Ammon's horn (tissue), 1 donor: ENCODE results near the gene PLEKHH3.

ENCODE experiments used
- DNase-seq: peaks from one replicate; pipeline ENCODE4 v3.0.0-alpha.2; 2016; ENCODE audit warnings: low spot score

Gene PLEKHH3, protein sequence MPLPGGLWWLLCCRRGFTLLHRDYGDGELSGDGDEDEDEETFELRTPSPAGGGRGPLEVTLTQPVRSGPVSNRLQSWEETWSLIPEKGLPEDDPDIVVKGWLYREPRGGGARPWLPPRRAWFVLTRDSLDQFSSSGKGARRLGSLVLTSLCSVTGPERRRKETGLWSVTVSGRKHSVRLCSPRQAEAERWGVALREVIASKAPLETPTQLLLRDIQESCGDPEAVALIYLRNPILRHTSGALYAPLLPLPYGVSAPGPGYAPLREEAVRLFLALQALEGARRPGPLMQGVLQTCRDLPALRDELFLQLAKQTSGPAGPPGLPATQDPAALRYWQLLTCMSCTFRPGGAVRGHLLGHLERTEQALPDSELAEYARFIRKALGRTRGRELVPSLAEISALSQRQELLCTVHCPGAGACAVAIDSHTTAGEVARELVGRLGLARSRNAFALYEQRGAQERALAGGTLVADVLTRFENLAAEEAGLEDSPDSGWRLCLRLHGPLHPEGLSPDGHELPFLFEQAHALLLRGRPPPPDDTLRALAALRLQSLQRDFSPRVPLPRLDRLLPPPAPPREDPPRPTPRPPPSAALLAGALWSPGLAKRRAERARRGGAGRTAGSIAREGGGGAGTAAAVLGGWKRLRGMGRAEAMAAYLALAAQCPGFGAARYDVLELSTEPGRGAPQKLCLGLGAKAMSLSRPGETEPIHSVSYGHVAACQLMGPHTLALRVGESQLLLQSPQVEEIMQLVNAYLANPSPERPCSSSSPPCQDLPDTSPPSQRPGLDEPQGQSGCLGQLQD

DNA sequence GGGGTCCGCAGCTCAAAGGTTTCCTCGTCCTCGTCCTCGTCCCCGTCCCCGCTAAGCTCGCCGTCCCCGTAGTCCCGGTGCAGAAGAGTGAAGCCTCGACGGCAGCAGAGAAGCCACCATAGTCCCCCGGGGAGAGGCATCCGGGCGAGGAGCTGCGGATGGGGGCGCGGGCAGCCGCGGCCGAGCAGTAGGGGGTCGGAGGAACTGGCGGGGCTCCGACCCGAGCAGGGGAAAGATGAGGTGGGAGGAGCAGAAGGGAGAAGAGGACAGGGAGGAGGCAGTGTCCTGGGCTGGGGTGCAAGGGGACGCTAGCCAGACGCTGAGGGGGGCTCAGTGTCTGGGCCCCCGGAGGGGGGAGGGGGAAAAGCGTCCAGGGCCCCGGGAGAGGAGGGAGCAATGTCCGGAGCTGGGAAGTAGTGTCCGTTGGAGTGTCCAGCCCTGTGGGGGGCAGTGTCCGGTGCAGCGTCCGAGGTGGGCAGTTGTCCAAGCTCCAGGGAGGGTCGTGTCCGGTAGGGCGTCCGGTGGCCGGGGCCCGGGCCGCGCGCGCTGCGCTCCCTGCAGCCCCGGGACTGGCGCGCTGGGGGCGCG lies at the start of gene PLEKHH3:
TSS of gene PLEKHH3 (minus strand) at position 571 of the 588 bp plus-strand sequence. CDS start at position 140, 431 bp downstream.
- DNase-seq, result no peak

DNA sequence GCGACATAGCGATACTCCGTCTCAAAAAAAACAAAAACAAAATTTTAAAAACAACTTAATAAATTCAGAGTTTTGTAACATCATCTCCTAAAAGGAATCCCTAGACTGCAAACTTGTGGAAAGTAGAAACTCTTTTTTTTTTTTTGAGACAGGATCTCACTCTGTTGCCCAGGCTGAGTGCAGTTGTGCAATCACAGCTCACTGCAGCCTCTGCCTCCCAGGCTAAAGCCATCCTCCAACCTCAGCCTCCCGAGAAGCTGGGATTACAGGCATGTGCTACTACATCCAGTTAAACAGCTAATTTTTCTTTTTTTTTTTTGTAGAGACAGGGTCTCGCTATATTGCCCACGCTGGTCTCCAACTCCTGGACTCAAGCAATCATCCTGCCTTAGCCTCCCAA lies 48.3 kb upstream of the PLEKHH3 start:
- no peak for DNase-seq

DNA sequence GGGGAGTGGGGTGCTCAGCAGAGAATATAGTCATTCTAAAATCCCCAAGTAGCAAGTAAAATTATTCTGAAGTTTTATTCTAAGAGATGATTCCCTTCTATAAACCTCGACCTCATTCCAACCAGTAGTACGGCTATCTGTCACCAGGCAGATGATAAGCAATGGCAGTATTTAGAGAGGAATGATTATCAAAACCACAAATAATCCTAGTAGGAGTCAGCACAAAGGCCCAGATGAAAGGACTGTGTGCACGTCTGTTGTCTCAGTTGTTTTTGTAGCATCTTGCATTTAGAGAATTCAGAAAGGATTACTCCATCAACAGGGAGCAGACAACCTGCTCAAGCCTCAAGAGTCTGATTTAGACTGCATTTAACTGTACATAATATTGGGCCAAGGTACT lies 46.8 kb upstream of the PLEKHH3 start:
- no peak for DNase-seq

DNA sequence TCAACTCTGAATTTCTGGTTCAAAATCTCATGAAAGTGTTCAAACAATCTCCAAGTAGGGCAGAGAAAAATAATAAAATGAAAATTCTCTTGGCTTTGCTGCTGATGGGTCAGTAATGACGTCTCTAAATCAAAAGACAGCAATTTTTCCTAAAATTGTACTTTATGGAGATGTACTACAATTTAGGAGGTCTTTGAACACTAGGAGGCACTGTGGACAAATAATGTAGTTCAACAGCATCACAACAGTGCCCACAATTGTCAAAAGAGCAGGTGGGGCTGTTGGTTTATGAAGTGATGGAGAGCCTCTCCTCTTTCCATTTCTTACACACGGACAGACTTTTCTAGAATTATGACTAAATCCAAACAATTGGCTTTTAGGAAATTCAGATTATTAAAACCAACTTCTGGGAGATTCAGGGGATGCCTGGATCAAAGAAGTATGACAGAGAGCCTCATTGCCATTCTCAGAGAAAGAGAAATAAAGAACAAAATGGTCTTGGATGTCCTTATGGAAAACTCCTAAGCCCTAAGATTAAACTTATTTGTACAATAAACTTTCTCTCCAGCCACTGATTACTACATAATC lies 44.3 kb upstream of the PLEKHH3 start:
- DNase-seq, result peak; percentile 85

DNA sequence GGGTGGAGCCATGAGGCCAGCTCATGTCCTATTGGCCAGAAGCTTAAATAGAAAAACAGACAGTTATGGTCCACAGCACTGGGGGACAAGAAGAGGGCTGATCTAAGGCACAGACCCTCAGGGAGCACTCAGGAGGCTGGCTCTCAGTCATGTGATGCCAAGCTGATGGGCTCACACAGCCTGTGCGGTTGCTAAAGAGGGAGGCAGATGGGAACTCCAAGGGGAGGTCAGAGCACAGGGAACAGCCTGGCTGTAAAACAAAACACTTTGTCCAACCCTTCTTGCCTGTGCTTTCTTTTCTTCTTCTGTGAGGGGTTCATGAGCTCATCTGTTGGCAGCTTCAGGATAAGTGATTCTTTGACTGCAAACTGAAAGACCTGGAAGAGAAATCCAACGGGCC lies 32.8 kb upstream of the PLEKHH3 start:
- DNase-seq, result no peak

DNA sequence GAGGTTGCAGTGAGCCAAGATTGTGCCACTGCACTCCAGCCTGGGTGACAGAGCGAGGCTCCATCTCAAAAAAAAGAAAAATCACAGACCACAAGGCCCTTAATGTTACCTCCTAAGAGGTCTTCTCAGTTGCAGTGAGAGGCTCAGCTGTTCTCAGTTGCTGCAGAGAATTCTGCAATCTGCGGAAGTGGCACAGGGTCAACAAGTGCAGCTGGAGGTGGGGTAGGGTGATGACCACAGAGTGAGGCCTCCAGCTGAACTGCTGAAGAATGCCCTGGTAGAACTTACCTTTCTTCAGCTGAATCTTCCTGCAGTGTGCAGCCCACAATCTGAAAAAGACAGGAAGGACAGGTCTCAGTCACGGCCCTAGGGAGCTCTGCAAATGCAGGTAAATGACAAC lies 31.8 kb upstream of the PLEKHH3 start:
- no peak for DNase-seq

DNA sequence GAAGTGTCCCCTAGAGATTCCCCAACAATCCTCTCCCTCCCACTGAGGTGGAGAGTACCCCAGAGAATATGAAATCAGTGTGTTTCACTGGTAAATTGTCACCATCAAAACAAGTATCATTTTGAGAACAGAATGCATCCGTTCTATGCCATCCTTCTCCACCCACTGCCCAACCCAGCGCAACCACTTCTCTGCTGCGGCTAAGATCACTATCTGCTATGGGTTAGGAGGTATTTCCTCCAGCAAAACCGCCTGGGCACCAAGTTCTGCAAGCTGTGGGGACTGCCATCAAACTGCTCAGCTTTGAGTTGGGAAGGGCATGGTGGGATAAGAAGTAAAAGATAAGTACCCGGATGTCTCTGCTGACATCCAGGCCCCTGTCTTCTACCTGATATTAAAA lies 29.9 kb upstream of the PLEKHH3 start:
- no peak for DNase-seq

DNA sequence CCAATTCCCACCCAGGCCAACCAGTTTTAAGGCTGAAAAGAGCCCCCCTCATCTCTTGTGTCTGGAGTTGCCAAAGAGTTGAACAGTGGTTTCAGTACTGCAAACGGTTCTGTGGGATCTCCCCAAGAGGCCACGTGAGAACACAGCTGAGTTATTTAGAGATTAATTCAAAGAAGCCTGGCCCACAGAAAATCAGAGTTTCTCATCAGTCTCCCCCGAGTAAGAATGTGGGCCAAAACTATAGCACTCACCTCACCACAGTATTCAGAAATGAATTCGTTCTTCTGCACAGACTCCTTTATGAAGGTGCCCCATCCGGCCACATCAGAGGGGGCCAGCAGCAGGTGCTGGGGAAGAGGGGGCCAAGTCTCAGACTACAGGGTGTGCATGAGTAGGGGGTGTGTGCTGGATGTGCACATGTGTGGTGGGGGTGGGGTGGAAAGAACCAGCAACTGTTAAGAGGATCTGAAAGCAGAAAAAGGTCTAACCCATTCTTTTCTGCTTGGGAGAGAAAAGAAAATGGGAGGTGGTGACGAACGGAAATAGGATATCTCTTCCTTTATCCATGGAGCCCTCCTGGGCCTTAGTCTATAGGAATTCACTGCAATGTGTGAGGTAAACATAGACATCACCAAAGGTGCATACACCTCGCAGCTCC lies 28.2 kb upstream of the PLEKHH3 start:
- no peak for DNase-seq

DNA sequence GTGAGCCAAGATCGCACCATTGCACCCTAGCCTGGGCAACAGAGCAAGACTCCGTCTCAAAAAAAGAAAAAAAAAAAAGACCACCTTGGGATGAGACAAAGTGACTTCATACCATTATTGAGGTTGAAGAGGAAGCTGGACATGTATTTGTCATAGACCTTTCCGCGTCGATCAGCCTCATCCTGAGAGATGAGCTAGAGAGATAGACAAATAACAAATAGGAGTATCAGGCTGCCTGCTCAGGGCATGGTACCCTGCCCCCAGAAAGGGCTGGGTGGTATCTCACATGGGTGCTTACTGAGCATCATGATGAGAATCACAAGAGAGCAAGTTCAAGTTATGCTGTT lies 27.7 kb upstream of the PLEKHH3 start:
- no peak for DNase-seq

DNA sequence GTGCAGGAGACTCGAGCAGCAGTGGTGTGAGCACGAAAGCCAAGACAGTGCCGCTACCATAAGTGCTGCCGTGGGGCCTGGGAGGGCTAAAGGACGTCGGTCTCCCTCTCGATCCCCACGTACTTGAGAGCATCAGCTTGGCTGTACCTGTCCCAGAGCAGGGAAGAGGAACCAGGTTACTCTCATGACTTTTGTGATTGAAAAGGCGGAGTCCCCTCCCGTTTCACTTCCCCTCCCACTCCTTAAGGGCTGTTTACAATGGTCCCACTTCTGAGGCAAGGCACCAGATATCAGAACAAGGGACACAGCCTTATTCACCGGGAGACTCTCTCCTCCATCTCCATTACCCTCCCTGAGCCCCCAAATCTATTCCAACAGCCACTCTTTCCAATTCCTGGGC lies 25.7 kb upstream of the PLEKHH3 start:
- no peak for DNase-seq

DNA sequence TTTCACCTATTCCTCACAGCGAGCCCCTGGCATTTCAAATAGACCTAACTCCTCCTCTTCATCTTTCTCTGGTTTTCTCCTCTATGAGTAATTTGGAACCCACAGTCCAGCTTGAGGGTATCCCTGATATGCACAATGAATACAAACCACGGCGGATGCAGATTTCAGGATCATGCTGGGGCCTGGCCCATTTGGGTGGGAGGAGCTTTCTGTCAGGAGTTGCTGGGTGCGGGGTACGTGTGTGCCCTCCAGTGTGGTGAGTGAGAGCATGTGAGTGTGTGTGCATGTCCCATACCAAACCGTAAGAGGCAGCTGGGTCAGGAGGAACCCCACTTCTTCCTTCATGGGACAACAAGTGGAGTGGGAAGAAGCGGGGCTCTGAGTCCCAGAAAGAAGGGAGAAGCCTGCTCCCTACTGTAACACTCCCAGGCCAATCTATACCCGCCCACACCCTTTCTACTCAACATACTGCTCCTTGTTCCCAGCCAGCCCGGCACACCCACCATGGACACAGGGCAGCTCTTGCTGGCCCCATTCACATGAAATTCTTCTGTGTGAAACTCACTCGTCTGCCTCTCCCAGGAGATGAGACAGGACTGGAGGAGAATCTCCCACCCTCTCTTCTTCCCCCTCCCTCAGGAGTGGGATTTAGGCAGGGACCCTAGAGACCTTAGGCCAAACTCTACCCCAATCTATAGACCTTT lies 23.9 kb upstream of the PLEKHH3 start:
- DNase-seq, result no peak

DNA sequence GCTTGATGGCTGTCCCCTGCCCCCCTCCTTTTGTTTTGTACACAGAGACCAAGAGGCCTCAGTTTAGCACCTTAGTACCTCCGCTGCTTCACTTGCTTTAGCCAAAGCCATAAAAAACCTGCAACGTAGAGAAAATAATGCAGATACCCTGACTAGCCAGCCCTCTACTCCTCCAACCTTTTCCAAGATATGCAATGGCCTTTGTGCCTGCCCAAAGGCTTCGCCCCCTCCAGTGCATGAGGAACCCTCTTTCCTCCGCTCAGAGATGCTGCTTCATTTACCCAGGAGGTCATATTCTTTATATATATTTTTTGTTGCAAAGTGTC lies 22.6 kb upstream of the PLEKHH3 start:
- DNase-seq, result no peak

DNA sequence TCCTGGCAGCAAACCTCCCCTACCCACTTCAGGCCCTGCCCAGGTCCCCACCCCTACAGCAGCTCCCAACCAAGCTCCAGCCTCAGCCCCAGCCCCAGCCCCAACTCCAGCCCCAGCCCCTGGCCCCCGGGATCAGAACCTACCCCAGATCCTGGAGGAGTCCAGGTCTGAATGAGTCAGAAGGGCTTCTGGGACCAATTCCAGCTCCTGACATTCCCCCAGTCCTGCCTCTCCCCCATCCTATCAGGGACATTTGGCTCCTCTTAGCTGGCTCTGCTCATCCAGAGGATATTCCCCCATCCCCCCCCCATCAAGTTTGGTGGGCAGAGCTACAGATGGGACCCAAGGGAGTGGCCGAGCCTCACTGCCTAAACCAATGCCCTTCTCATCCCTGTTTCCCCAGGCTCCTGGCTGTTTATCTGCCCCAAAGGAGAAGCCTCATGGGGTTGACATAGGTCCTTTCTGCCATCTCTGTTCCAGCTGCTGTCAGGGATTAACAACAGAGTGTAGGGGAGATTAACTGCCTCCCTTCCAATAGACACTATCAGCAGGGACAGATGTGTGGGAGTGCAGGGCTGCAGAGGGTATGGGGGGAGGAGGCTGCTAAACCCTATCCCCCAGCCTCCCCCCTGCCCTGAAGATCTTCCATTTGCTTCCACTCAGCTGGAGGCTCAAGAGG lies 22.1 kb upstream of the PLEKHH3 start:
- no peak for DNase-seq

DNA sequence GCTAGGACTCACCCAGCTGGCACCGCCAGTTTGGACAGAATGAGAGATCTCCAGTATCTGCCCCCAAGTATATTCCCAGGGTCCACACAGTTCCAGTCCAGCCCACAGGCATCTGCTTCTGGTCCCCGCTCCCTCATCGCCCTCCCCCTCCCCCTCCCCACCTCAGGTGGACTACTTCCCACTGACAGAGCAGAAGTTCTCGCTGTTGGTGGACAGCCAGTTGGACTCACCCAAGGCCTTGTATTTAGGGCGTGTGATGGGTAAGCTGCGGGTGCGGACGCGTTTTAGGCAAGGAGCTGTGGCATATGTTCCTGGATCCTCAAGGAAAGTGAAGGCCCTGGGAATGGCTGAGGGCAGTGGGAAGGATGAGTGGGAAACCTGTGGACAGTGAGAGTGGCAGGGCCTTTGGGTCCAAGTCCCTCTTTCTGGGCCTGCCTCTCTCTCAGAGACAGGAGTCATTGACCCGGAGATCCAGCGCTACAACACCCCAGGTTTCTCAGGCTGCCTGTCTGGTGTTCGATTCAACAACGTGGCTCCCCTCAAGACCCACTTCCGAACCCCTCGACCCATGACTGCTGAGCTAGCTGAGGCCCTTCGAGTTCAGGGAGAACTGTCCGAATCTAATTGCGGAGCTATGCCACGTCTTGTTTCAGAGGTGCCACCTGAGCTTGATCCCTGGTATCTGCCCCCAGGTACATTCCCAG lies 20.5 kb upstream of the PLEKHH3 start:
- DNase-seq, result no peak

DNA sequence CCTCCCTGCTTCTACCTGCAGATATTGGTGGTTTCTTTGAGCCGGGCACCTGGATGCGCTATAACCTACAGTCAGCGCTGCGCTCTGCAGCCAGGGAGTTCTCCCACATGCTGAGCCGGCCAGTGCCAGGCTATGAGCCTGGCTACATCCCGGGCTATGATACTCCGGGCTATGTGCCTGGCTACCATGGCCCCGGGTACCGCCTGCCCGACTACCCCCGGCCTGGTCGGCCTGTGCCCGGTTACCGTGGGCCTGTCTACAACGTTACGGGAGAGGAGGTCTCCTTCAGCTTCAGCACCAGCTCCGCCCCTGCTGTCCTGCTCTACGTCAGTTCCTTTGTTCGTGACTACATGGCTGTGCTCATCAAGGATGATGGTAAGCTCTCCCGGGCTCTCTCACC lies 18.7 kb upstream of the PLEKHH3 start:
- no peak for DNase-seq

DNA sequence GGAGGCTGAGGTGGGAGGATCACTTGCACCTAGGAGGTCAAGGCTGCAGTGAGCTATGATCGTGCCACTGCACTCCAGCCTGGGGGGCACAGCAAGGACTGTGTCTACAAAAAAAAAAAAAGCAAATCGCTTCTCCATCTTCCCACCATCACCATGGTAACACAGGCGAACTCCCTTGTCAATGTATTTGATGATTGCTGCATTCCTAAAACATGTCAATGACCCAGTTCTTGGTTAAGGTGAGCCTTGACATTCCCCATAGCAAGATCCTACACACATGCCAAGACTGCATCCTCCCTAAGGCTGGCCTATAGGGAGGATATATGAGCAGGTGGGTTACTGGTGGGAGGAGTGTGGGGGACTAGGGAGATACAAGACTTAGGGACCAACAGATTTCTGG lies 17.7 kb upstream of the PLEKHH3 start:
- DNase-seq, result no peak

DNA sequence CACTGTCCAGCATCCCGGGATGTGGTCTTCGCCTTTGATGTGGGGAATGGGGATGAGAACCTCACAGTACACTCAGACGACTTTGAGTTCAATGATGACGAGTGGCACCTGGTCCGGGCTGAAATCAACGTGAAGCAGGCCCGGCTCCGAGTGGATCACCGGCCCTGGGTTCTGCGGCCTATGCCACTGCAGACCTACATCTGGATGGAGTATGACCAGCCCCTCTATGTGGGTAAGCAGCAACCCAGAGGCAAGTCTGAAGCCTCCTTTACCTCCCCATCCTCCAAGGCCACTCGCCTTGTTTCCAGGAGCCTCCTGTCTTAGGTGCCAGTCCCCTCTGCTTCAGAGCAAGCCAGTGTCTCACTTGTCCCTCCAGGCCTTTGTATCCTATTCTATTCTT lies 15.7 kb upstream of the PLEKHH3 start:
- DNase-seq, result no peak

DNA sequence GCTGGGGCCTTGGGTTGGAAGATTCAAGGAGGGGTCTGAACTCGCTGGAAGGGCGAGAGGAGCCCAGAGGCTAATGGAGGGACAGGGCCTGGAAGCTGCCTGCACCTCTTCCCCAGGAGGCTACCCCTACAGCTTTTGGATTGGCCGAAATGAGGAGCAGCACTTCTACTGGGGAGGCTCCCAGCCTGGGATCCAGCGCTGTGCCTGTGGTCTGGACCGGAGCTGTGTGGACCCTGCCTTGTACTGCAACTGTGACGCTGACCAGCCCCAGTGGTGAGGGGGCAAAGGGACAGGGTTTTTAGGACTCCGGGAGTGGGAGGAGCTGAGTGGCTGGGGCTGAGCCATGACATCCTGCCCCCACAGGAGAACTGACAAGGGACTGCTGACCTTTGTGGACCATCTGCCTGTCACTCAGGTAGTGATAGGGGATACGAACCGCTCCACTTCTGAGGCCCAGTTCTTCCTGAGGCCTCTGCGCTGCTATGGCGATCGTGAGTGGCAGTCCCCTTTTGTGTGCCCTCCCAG lies 14.3 kb upstream of the PLEKHH3 start:
- DNase-seq, result no peak

DNA sequence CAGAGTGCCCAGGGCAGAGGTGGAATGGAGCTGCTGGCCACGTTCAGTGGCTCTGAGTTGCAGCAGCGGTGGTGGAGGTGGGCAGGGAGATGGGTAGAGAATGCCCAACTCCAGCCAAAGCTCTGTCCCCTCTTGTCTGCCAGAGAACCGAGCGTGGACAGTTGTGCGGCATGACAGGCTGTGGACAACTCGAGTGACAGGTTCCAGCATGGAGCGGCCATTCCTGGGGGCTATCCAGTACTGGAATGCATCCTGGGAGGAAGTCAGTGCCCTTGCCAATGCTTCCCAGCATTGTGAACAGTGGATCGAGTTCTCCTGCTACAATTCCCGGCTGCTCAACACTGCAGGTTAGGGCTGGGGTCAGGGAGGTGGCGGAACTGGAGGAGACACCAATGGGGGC lies 13.8 kb upstream of the PLEKHH3 start:
- no peak for DNase-seq

DNA sequence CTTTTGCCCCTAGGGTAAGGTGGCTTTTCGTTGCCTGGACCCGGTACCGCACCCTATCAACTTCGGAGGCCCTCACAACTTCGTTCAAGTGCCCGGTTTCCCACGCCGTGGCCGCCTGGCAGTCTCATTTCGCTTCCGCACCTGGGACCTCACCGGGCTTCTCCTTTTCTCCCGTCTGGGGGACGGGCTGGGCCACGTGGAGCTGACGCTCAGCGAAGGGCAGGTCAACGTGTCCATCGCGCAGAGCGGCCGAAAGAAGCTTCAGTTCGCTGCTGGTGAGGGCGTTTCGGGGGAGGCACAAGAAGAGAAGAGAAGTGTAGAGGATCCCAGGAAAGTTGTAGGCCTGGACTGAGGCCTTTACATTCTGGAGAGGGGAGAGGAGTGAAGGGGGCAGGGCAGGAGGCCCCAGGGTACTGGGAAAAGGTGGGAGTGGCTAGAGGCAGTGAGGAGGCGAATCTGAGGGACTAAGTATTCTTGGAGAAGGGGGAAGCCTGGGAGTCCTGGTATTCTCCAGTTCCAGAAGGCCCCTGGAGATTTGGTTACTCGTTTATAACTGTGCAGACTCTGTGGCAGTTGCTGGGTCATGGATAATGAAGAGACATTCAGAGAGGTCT lies 11.0 kb upstream of the PLEKHH3 start:
- no peak for DNase-seq
